Heart left ventricle (tissue), 13 donors: Measurements from ENCODE around the gene PEPD.

Source experiments
- CTCF ChIP-seq, 12 donors: fragments of 200-600 bp; sonication (generic) in 4 of 12; IDR thresholded peaks; one replicate each; pipeline versions ENCODE4 v1.5.0 to v1.8.0; 2018 to 2022; ENCODE audit warnings: antibody characterized with exemption in 12 of 12, mild to moderate bottlenecking in 5 of 12
- POLR2A ChIP-seq, 2 donors: fragments of 450-650 bp; IDR thresholded peaks; one replicate each; pipeline ENCODE4 v1.6.1; 2017; ENCODE audit warnings: antibody characterized with exemption in 2 of 2, mild to moderate bottlenecking in 2 of 2, moderate library complexity in 2 of 2
- donor health status: ischemic (EF 13 %, LVEDD 7.1; RV severe dilation, severe dysfunction).
- donor health status: DM: no; HTN: yes; CAD: no.
- donor health status: DM: no; HTN: no; CAD: no.
- donor health status: ischemic (EF 25% LVEDD 6.9; RV normal size, moderate dysfunction).
- donor health status: ischemic (EF 25% LVEDD 5.7; RV mildly dilated, moderate dysfunction).
- donor health status: ischemic (EF 35%, LVEDD 5.7; RV mildly dilated, moderate dysfunction).
- donor health status: nonischemic (EF 11% LVEDD 7.7; RV severe dilation, severe dysfunction).
- donor health status: DM: yes; HTN: yes; CAD: no.
- donor health status: PGD.
- donor health status: ischemic (EF 29% LVEDD 5.4; RV normal size, mild dysfunction).
- donor health status: nonischemic (EF 23%, LVEDD 6.1; RV moderate dilation, normal function).

DNA sequence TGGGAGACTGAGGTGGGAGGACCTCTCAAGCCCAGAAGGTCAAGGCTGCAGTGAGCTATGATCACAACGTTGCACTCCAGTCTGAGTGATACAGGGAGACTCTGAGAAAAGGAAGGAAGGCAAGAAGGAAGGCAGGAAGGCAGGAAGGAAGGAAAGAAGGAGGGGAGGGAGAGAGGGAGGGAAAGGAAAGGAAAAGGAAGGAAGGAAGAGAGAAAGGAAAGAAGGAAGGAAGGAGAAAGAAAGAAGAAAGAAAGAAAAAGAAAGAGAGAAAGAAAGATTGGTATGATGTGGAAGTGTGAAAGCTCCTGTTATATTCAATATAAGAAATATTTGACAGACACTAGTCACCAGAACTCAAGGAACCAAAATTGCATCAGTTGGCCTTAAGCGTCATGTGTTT lies 180.6 kb downstream of the PEPD start:
- no peak for TF ChIP-seq CTCF (IDR thresholded peaks at IDR 0.05)
- no peak for TF ChIP-seq POLR2A (IDR thresholded peaks at IDR 0.05)
